C4-2B (cell line): Measurements from ENCODE around the gene NCOA7.

Source experiments
- CTCF ChIP-seq: fragments of 450-650 bp; conservative IDR thresholded peaks from 2 replicates; pipeline ENCODE4 v1.5.1; 2017; ENCODE audit warnings: mild to moderate bottlenecking
- ZFX ChIP-seq: fragments of 450-650 bp; IDR thresholded peaks from 2 replicates; pipeline ENCODE4 v1.6.1; 2017

- no peak for TF ChIP-seq CTCF
- no peak for TF ChIP-seq ZFX
Measured at GRCh38 chr6:125913145-125913544, 122.4 kb downstream of the NCOA7 start.
